GM23338 (cell line): Measurements from ENCODE around the gene SORT1.
"Not testable (repeated sequence)": the region's sequence is repeated elsewhere in the genome, so short reads cannot be mapped to it uniquely, and the experiment has no call there.

ENCODE experiments used
- CREB1 ChIP-seq: fragments of 250-450 bp; sonication (Bioruptor Pico); IDR thresholded peaks from 2 replicates; pipeline ENCODE4 v1.5.0; 2020; ENCODE audit warnings: low read depth, mild to moderate bottlenecking, moderate library complexity
- CTCF ChIP-seq, 2 experiments: fragments of 200-600 bp in 1 of 2; sonication (generic) in 1 of 2; conservative IDR thresholded peaks; 2 replicates each; pipeline versions ENCODE4 v1.5.1 to v1.6.1; 2016 to 2017; ENCODE audit warnings: antibody characterized with exemption in 2 of 2, low read depth in 2 of 2, mild to moderate bottlenecking in 2 of 2, moderate library complexity in 1 of 2
- EZH2 ChIP-seq: fragments of 200-600 bp; sonication (generic); IDR thresholded peaks from one replicate; pipeline ENCODE4 v1.8.0; 2017; ENCODE audit warnings: antibody characterized with exemption, mild to moderate bottlenecking, low read depth; ENCODE audit not compliant: unreplicated experiment
- EZH2phosphoT487 ChIP-seq: fragments of 200-600 bp; sonication (generic); IDR thresholded peaks from one replicate; pipeline ENCODE4 v1.8.1; 2018; ENCODE audit warnings: antibody characterized with exemption; ENCODE audit not compliant: unreplicated experiment
- POLR2AphosphoS5 ChIP-seq: IDR thresholded peaks from 2 replicates; pipeline ENCODE4 v1.6.1; 2016; ENCODE audit warnings: antibody characterized with exemption, low read depth
- REST ChIP-seq: IDR thresholded peaks from one replicate; pipeline ENCODE4 v1.6.1; 2018; ENCODE audit warnings: antibody characterized with exemption; ENCODE audit not compliant: unreplicated experiment

GRCh38 chr1:109286762-109287161 lies 111.0 kb downstream of the SORT1 start:
- not testable (repeated sequence) for TF ChIP-seq CTCF (conservative IDR thresholded peaks at IDR 0.05; ENCODE audit: low read depth in 2 of 2); POLR2AphosphoS5; EZH2; REST; EZH2phosphoT487; CREB1 (CRISPR knock-in tag)
